HG02678 (cell line): ENCODE results near the gene LHX6.

Experiments used
- ATAC-seq: cut with Tn5 transposase; IDR thresholded peaks from one replicate; pipeline ENCODE4 v1.9.1; 2021; ENCODE audit warnings: mild to moderate bottlenecking, moderate library complexity; ENCODE audit not compliant: unreplicated experiment

LHX6 gene

GRCh38 chr9:122216798-122217418 is 11.8 kb downstream of the LHX6 start:
- no peak for ATAC-seq

GRCh38 chr9:122216138-122216797 is 12.5 kb downstream of the LHX6 start:
- no peak for ATAC-seq

- no peak for ATAC-seq
These were observed 13.1 kb downstream of the LHX6 start for GRCh38 chr9:122215663-122216062.

GRCh38 chr9:122214507-122214906 is 14.2 kb downstream of the LHX6 start:
- no peak for ATAC-seq

GRCh38 chr9:122213589-122214413 is 15.0 kb downstream of the LHX6 start:
- peak; percentile 61 for ATAC-seq

- ATAC-seq, result no peak
These were observed 15.6 kb downstream of the LHX6 start for GRCh38 chr9:122213102-122213588.

- no peak for ATAC-seq
These were observed 16.2 kb downstream of the LHX6 start for GRCh38 chr9:122212473-122213004.

- ATAC-seq, result no peak
These were observed 19.3 kb downstream of the LHX6 start for GRCh38 chr9:122209451-122209850.

GRCh38 chr9:122207096-122207495 is 21.7 kb downstream of the LHX6 start:
- no peak for ATAC-seq

- ATAC-seq, result no peak
These were observed 22.4 kb downstream of the LHX6 start for GRCh38 chr9:122206118-122207046.

GRCh38 chr9:122205176-122205575 is 23.6 kb downstream of the LHX6 start:
- no peak for ATAC-seq

- ATAC-seq, result no peak
These were observed 24.3 kb downstream of the LHX6 start for GRCh38 chr9:122204491-122204890.

- ATAC-seq, result no peak
These were observed 24.7 kb downstream of the LHX6 start for GRCh38 chr9:122204055-122204454.

GRCh38 chr9:122202111-122202510 is 26.6 kb downstream of the LHX6 start:
- ATAC-seq, result no peak

GRCh38 chr9:122201641-122202040 is 27.1 kb downstream of the LHX6 start:
- no peak for ATAC-seq

- no peak for ATAC-seq
These were observed 27.7 kb downstream of the LHX6 start for GRCh38 chr9:122200960-122201595.

GRCh38 chr9:122197882-122198281 is 30.9 kb downstream of the LHX6 start:
- no peak for ATAC-seq

- no peak for ATAC-seq
These were observed 31.3 kb downstream of the LHX6 start for GRCh38 chr9:122197426-122197825.

- no peak for ATAC-seq
These were observed 32.9 kb downstream of the LHX6 start for GRCh38 chr9:122195875-122196274.

GRCh38 chr9:122193651-122194050 is 35.1 kb downstream of the LHX6 start:
- ATAC-seq, result no peak
